Left renal pelvis (tissue), 4 donors: Measurements from ENCODE around the gene DPP6. TPM values are rescaled to one million over a fixed set of nuclear protein-coding genes. Genes with fewer than 3 reads are reported as not detected.

Experiments
- DNase-seq, 4 donors: peaks; one replicate each; pipeline ENCODE4 v3.0.0-alpha.2; 2013; ENCODE audit warnings: low read depth in 4 of 4, low spot score in 3 of 4
- polyA plus RNA-seq, 4 donors: library from polyadenylated mRNA; unstranded; fragments of 120-200 nt; gene quantifications; one replicate each; pipeline ENCODE4 v1.2.1, GENCODE V29; 2013; ENCODE audit not compliant: insufficient read length in 4 of 4

DPP6 gene
- polyA plus RNA-seq, 4 donors, result 43.7 to 155 (median 50.3) TPM

GRCh38 chr7:154578336-154578735 is 526.1 kb downstream of the DPP6 start:
- no peak for DNase-seq

DNA sequence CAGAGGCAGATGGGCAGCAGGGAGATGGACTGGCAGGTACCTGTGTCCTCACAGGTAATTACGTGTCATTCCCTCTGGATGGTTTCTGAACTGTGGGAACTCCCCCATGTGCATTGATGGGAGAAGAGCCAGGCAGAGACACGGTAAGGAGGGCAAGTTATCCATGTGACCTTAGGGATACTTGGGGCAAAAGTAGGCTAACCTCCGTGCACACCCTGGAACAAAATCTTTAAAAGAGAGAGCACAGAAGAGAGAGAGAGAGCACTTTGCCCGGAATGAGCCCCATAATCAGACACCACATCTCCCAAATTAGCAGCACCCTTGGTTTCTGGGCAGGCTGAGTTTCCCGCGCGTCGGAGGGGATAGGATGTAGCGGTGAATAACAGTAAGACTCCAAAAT is 527.5 kb downstream of the DPP6 start:
- no peak for DNase-seq

DNA sequence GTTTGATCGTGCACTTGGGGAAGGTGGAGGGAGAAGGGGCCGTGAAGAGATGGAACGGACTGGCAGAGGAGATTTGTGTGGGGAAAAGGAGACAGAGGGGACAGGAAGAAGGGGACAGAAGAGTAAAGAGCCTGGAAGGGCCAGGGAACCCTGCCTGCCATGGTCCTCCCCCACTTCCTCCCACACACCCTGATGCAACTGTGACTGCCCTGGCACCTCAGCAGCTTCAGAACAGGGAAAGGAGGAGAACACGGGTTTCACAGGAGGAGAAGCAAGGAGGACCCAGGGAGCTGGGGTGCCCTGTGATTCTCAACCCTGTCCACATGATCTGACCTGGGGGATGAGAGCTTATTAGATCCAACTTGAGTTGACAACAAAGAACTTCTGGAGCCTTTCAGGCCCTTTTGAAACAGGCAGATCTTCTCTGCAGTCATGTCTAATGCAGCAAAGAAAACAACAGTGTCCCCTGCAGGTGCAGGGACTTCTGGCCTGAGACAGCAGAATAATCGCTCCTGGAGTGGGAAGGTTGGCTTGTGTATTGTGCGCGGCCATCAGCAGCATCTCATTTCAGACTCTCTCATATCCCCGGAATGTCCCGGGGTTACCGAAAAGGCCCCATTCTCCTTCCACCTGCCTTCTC is 529.2 kb downstream of the DPP6 start:
- DNase-seq, result no peak

GRCh38 chr7:154583454-154583853 is 531.3 kb downstream of the DPP6 start:
- no peak for DNase-seq

DNA sequence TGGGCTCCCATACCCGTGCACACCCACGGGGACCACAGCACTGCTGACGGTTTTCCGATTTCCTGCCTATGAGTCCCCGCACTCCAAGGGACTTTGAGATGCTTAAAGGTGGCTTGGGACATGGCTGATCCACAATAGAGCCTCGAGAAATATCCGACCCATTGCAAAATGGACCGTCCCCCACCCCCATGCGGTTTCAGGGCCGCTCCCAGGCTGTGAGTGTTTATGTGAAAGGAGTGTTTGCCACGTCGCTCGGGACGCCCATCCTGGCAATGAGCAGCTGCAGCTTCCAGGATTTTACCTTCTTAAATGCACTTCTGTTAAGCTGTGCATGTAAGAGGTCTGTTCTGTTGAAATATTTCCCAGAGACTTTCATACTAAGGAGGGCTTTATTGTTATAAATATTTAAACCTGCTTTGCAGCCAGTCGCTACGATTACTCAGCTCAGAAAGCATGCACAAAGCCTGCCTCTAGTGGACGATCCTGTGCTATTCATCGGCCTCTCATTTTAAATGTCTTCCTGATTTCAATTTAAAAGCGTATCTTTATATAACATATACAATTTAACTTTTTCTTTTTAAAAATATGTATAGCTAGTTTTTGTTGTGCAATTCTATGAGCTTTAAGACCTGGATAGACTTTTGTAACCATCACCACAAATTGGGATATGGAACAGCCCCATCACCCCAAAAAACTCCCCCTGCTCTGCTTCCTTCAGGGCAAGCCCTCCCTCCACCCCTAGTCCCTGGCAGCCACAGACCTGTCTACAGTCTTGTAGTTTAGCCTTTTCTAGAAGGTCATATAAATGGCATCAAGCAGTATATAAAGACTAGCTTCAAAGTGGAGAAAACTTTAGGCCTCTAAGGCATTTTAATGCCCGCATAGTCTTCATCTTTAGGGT is 532.4 kb downstream of the DPP6 start:
- no peak for DNase-seq

DNA sequence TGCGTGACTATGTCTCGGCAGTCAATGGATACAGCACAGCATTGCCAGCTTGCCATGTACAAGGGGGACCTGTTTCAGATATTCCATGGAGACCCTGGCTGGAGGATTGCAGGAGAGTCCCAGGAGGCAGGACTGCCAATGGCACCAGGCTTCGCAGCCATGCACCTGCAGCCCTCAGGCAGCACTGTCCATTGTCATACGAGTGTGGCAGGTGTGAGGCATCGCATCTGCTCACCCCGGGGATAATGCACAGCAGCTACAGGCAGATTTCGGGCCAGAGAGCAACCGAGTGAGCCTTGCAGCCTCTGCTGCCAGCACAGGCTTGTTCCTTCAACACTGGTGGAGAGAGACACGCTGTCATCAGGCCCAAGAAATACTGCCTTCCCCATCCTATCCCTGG is 535.6 kb downstream of the DPP6 start:
- DNase-seq, result no peak

DNA sequence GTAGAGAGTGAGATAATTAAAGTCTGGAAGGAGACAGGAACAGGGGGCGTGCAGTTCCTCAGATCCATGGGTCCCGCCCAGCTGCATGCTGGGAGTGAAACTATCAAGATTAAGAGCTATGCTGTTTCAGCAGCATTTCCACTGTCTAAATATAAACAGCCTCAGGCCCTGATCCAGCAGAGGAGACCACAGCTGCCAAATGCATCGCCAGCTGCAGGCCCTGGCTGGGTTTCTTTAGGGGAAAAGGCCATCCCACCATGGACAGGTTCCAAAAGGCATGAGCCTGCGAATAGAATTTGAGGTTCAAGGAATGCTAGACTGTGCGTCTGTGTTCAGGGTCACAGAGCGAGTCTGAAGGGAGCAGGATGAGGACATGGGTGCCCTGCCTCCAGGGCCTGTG is 539.3 kb downstream of the DPP6 start:
- peak; percentile 12 to 24 (median 18) for DNase-seq

- peak in 1 of 4 donors; percentile 17 for DNase-seq
Observed at GRCh38 chr7:154592388-154592787, 540.2 kb downstream of the DPP6 start.

DNA sequence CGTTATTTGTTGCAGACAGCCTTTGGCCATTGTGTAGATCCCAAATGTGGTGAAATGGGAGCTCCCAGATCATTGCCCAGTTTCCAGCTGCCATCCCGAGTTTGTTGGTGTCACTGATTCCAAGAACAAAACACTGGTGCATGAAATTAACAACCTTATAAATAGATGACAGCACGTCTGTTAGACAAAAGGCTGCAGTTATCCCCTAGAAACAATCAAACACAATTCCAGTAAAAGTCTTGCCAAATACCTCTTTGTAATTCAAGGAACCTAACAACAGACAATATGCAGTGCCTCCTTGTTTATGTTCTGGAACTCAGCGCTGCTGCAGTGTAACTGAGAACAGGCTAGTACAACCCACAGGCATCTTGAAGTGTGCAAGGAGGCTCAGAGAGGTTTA is 546.2 kb downstream of the DPP6 start:
- DNase-seq, result no peak

GRCh38 chr7:154598864-154599263 is 546.7 kb downstream of the DPP6 start:
- DNase-seq, result no peak

- no peak for DNase-seq
Observed at GRCh38 chr7:154610903-154611302, 558.7 kb downstream of the DPP6 start.

- DNase-seq, result no peak
Observed at GRCh38 chr7:154613811-154614210, 561.6 kb downstream of the DPP6 start.

DNA sequence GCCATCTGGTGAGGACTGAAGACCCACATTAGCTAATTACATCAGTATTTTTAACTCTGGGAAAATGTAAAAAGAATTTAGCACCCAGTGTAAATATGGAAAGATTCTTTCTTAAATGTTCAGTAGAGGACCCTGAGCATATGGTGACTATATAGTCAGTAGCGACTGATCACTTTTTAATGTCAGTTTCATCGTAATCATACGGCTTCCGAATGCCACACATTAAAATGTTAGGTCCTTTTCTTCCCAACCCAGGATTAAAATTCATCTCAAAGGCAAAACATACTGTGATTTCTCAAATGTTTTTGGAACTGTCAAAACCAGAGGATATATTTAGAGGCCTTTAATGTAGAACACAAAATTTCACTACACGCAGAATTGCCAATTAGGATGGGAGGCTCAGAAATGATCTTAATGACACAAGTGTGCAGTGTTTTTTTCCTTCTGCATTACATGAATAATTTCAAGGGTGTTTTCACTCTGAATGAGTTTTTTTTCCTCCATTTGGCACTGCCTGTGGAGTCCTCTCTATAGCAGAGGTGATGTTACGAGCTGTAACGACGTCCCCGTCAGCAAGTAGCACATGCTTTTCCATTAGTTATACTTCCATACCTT is 568.0 kb downstream of the DPP6 start:
- DNase-seq, result no peak

GRCh38 chr7:154623399-154623798 is 571.2 kb downstream of the DPP6 start:
- DNase-seq, result no peak

GRCh38 chr7:154627646-154628290 is 575.6 kb downstream of the DPP6 start:
- peak in 1 of 4 donors; percentile 17 for DNase-seq

GRCh38 chr7:154628556-154628955 is 576.4 kb downstream of the DPP6 start:
- DNase-seq, result no peak

DNA sequence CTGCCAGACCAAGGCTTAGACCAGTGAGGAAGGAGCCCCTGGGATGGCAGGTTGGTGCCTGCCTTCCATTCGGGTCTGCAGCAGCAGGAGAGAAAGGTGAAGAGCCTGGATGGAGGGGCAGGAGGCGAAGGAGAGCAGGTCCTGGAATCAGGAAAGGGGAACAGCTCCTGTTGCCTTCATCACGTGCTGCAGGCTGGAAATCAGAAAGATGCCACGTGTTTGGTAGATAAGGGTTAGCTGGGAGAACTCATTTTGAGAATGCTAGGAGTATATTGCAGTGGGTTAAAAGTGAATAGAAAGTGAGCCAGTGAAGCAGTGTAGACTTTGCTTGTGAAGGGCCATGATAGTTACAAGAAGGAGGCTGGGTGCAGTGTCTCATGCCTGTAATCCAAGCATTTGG is 579.0 kb downstream of the DPP6 start:
- no peak for DNase-seq

GRCh38 chr7:154633641-154634040 is 581.4 kb downstream of the DPP6 start:
- DNase-seq, result no peak

GRCh38 chr7:154638286-154638685 is 586.1 kb downstream of the DPP6 start:
- no peak for DNase-seq

GRCh38 chr7:154640266-154640865 is 588.2 kb downstream of the DPP6 start:
- no peak for DNase-seq

DNA sequence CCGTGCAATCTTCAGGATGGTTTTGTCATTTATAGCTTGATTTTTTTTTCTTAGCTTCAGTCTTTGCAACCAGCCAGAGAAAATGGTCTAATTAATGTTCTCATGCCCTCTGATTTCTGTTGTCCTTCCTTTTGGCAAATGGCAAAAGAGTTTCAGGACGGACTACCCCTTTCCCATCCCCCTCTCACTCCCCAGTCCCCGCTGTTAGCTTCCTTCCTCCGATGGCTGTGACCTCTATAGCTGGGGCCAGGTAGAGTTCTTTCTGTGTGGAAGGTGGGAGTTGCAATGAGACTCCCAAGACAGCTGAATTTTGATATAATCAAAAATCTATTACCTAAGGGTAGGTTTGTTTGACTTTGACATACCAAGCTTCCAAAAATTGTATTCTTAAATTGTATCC is 588.7 kb downstream of the DPP6 start:
- DNase-seq, result no peak
